Effector memory CD8-positive, alpha-beta T cell (primary cell): ENCODE measurements around the gene RNF111.

Source experiments
- ATAC-seq: fragments of 150-1000 bp; cut with Tn5 transposase; replicated peaks from 2 replicates; pipeline ENCODE4 v1.10.0; 2021; ENCODE audit warnings: mild to moderate bottlenecking, moderate library complexity
- DNase-seq, 3 experiments: peaks; one replicate each; pipeline ENCODE4 v3.0.0; 2021
- H3K27ac Mint-ChIP-seq, 2 donors: one replicate each; pipeline ENCODE4 v1.8.0; 2022; ENCODE audit warnings: mild to moderate bottlenecking in 2 of 2, mixed read lengths in 2 of 2, moderate library complexity in 2 of 2
- H3K27me3 Mint-ChIP-seq, 2 donors: one replicate each; pipeline ENCODE4 v1.8.0; 2022; ENCODE audit warnings: mixed read lengths in 2 of 2
- H3K36me3 Mint-ChIP-seq: one replicate; pipeline ENCODE4 v1.8.0; 2022; ENCODE audit warnings: mild to moderate bottlenecking, moderate library complexity, mixed read lengths; ENCODE audit not compliant: insufficient read depth
- H3K4me1 Mint-ChIP-seq, 2 donors: one replicate each; pipeline ENCODE4 v1.8.0; 2022; ENCODE audit warnings: low read depth in 2 of 2, mixed read lengths in 2 of 2
- H3K4me3 Mint-ChIP-seq, 2 donors: one replicate each; pipeline ENCODE4 v1.8.0; 2022; ENCODE audit warnings: mild to moderate bottlenecking in 2 of 2, mixed read lengths in 2 of 2, moderate library complexity in 2 of 2
- H3K9me3 Mint-ChIP-seq, 2 donors: one replicate each; pipeline ENCODE4 v1.8.0; 2022; ENCODE audit warnings: mixed read lengths in 2 of 2
- total RNA-seq, 9 experiments: gene quantifications; one replicate each; lab custom pipeline; 2026; lab: John Stamatoyannopoulos, UW

Gene RNF111
- total RNA-seq: 24.9 to 64.8 (median 42.3) reads per million in 9 experiments

DNA sequence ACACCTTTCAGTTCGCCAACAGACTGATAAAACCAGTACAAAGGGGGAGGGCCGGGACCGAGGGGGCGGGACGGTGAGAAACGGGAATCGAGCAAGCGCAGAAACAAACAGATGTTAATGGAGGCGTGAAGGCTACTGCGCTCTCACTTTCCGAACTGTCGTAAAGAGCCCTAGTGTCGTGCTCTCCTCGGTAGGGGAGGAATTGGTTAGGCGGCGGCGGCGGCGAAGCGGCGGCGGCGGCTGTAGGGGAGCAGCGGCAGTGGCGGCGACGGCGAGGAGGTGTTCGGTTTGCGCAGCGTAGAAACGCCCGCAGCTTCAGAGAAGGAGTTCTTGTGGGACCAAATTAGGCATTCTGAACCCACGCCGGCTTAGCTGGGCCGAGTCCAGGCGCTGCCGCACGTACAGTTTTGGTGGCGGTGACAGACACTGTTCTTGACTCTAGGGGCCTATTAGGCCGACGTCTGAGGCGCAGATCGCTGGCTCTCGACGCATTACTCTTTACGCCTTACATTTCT, at the start of gene RNF111:
RNF111 (plus strand) TSS at position 173 of the 515 bp plus-strand sequence. CDS start 43,160 bp downstream, outside the sequence.
- Mint-ChIP-seq H3K4me1 (peaks cover 26 to 42% of the 10 kb centered on the region in 2 donors), H3K4me3 (peak within 1 kb of the TSS; percentile 85 to 96), H3K36me3 (peaks cover 32% of the 10 kb centered on the region), H3K27ac (peak within 1 kb of the TSS; percentile 95 to 96), H3K9me3 (no peaks in the 10 kb centered on the region), H3K27me3 (no peaks in the 10 kb centered on the region)
- ATAC-seq (peak; percentile 89), DNase-seq (peak; percentile 82 to 86 (median 86))

GRCh38 chr15:58947179-58947578, 40.3 kb upstream of the RNF111 start:
- no peak overlapping the region for H3K4me3 Mint-ChIP-seq
- no peaks in the 10 kb centered on the region for H3K9me3 Mint-ChIP-seq
- H3K36me3 Mint-ChIP-seq: peaks cover 3% of the 10 kb centered on the region
- no peak overlapping the region for H3K27ac Mint-ChIP-seq
- peaks cover 10 to 11% of the 10 kb centered on the region in 2 donors for H3K27me3 Mint-ChIP-seq
- no peaks in the 10 kb centered on the region for H3K4me1 Mint-ChIP-seq
- no peak for ATAC-seq
- no peak for DNase-seq

GRCh38 chr15:58951388-58952007, 36.0 kb upstream of the RNF111 start:
- no peak for DNase-seq

GRCh38 chr15:58952751-58953150, 34.7 kb upstream of the RNF111 start:
- Mint-ChIP-seq H3K9me3 (no peaks in the 10 kb centered on the region), H3K27ac (no peak overlapping the region), H3K27me3 (peaks cover 10 to 11% of the 10 kb centered on the region in 2 donors), H3K4me3 (no peak overlapping the region), H3K36me3 (no peaks in the 10 kb centered on the region), H3K4me1 (peaks cover 5% of the 10 kb centered on the region in 2 donors)
- DNase-seq (no peak), ATAC-seq (no peak)

More at GRCh38 chr15:58951388-58952007, 36.0 kb upstream of the RNF111 start:
- ATAC-seq: no peak
- Mint-ChIP-seq H3K27me3 (peaks cover 10 to 11% of the 10 kb centered on the region in 2 donors), H3K9me3 (no peaks in the 10 kb centered on the region), H3K36me3 (peaks cover under 1% of the 10 kb centered on the region), H3K27ac (no peak overlapping the region), H3K4me3 (no peak overlapping the region), H3K4me1 (peaks cover 0 to 2% of the 10 kb centered on the region in 2 donors)

DNA sequence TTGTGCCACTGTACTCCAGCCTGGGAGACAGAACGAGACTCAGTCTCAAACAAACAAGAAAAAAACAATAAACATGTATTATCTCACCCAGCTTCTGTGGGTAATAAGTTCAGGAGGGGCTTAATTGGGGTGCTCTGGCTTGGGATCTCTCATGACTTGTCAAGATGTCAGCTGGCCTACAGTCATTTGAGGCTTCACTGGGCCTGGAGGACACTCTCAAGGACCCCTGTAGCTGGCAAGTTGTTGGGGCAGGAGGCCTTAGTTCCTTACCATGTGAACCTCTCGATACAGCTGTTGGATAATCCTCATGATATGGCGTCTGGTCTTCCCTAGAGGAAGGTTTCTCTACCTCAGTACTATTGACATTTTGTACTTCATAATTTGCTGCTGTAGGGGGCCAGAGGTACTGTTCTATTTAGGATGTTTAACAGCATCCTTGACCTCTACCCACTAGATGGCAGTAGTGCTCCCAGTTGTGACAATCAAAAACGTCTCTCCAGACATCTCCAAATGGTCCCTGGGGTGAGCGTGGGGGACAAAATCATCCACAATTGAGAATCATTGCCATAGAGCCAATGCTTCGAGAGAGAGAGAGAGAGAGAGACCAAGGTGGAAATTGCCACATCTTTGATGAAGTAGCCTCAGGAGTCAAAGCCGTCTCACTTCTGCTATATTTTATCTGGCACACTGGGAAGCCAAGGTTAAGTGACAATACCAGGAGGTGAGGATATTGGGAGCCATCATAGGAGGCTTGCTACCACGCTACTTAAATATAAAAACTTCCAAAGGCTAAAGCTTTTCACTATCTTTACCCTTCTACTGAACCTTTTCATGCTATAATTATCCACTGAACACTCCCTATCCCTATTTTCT, 30.1 kb upstream of the RNF111 start:
- ATAC-seq (peak; percentile 98), DNase-seq (peak; percentile 60 to 70 (median 67))
- no peak overlapping the region for H3K4me3 Mint-ChIP-seq
- H3K9me3 Mint-ChIP-seq: no peaks in the 10 kb centered on the region
- no peaks in the 10 kb centered on the region for H3K27me3 Mint-ChIP-seq
- H3K36me3 Mint-ChIP-seq: no peaks in the 10 kb centered on the region
- no peak overlapping the region for H3K27ac Mint-ChIP-seq
- H3K4me1 Mint-ChIP-seq: peaks cover 5% of the 10 kb centered on the region in 2 donors

- Mint-ChIP-seq H3K4me3 (no peak overlapping the region), H3K36me3 (no peaks in the 10 kb centered on the region), H3K27ac (no peak overlapping the region), H3K9me3 (no peaks in the 10 kb centered on the region), H3K4me1 (peaks cover 3 to 5% of the 10 kb centered on the region in 2 donors), H3K27me3 (no peaks in the 10 kb centered on the region)
- ATAC-seq (no peak), DNase-seq (no peak)
Measured at GRCh38 chr15:58958811-58959210, 28.7 kb upstream of the RNF111 start.

- H3K27me3 Mint-ChIP-seq: no peaks in the 10 kb centered on the region
- H3K9me3 Mint-ChIP-seq: no peaks in the 10 kb centered on the region
- ATAC-seq: no peak
- peaks cover 2 to 4% of the 10 kb centered on the region in 2 donors for H3K4me1 Mint-ChIP-seq
- H3K27ac Mint-ChIP-seq: no peak overlapping the region
- no peak overlapping the region for H3K4me3 Mint-ChIP-seq
- no peaks in the 10 kb centered on the region for H3K36me3 Mint-ChIP-seq
- no peak for DNase-seq
Measured at GRCh38 chr15:58962136-58962535, 25.3 kb upstream of the RNF111 start.

DNA sequence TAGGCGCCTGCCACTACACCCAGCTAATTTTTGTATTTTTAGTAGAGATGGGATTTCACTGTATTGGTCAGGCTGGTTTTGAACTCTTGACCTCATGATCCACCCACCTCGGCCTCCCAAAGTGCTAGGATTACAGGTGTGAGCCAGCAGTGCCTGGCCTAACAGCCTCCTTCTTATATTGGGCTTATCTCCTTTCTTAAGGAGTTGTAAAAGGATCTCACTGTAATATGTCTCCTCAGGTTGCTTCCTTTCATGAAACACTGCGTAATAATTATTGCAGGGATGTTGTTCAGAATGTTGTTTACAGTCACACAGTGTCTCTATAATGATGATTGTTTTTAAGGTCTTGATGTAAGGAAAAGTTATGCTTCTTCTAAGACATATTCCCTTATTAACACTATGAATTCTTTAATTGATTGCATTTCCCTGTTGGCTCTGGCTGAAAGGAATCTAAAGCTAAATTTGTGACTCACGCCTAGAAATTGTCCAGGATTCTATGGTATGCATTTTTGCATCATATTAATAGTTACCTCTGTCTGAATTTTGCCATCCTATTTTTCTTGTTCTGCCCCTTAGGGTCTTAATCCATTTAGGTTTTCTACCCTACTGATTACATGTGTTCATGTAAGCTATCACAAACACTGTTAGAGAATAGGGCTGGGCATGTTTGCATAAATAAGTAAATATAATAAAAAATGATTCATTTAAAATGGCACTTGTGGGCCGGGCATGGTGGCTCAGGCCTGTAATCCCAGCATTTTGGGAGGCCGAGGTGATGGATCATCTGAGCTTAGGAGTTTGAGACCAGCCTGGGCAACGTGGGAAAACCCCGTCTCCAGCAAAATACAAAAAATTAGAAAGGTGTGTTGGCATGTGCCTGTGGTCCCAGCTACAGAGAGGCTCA, 24.5 kb upstream of the RNF111 start:
- Mint-ChIP-seq H3K4me1 (no peaks in the 10 kb centered on the region), H3K4me3 (no peak overlapping the region), H3K27me3 (no peaks in the 10 kb centered on the region), H3K27ac (peak overlapping the region in 1 of 2 donors; percentile 41), H3K36me3 (no peaks in the 10 kb centered on the region), H3K9me3 (no peaks in the 10 kb centered on the region)
- no peak for DNase-seq
- ATAC-seq: no peak

GRCh38 chr15:58966698-58967097, 20.8 kb upstream of the RNF111 start:
- H3K27me3 Mint-ChIP-seq: peaks cover 0 to 7% of the 10 kb centered on the region in 2 donors
- H3K4me3 Mint-ChIP-seq: no peak overlapping the region
- H3K9me3 Mint-ChIP-seq: no peaks in the 10 kb centered on the region
- DNase-seq (no peak), ATAC-seq (no peak)
- no peak overlapping the region for H3K27ac Mint-ChIP-seq
- H3K36me3 Mint-ChIP-seq: peaks cover 3% of the 10 kb centered on the region
- no peaks in the 10 kb centered on the region for H3K4me1 Mint-ChIP-seq

DNA sequence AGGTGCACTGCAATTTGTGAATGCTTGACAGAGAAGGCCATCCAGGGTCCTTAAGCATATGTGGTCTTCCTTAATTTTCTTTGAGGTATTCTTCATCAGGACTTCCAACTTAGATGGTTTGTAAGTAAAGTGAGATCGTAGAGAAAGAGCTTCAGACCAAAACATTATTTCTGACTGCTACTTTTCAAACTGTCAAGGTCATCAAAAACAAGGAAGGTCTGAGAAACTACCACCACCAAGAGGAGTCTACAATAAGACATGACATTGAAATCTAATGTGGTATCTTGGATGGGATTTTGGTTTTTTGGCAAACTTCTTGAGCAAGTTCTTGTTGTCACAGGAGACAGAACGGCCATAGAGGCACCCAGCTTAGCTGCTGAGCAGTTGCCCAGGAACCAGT, 20.0 kb upstream of the RNF111 start:
- no peak for DNase-seq
- no peaks in the 10 kb centered on the region for H3K9me3 Mint-ChIP-seq
- H3K4me1 Mint-ChIP-seq: no peaks in the 10 kb centered on the region
- H3K27me3 Mint-ChIP-seq: peaks cover 8 to 13% of the 10 kb centered on the region in 2 donors
- no peak overlapping the region for H3K27ac Mint-ChIP-seq
- no peak for ATAC-seq
- peaks cover 3% of the 10 kb centered on the region for H3K36me3 Mint-ChIP-seq
- no peak overlapping the region for H3K4me3 Mint-ChIP-seq

- Mint-ChIP-seq H3K36me3 (peaks cover 3% of the 10 kb centered on the region), H3K27me3 (peaks cover 0 to 13% of the 10 kb centered on the region in 2 donors), H3K4me1 (peaks cover 24 to 31% of the 10 kb centered on the region in 2 donors), H3K27ac (no peak overlapping the region), H3K4me3 (no peak overlapping the region), H3K9me3 (no peaks in the 10 kb centered on the region)
- ATAC-seq (no peak), DNase-seq (no peak)
Measured at GRCh38 chr15:58977887-58978286, 9.6 kb upstream of the RNF111 start.

- Mint-ChIP-seq H3K9me3 (no peaks in the 10 kb centered on the region), H3K27ac (no peak overlapping the region), H3K27me3 (no peaks in the 10 kb centered on the region), H3K4me3 (peak overlapping the region; percentile 50 to 68), H3K4me1 (peaks cover 16 to 23% of the 10 kb centered on the region in 2 donors), H3K36me3 (peaks cover 3% of the 10 kb centered on the region)
- ATAC-seq (peak; percentile 48), DNase-seq (no peak)
Measured at GRCh38 chr15:58980351-58980939, 7.0 kb upstream of the RNF111 start.
